Suprapubic skin (tissue), 4 donors: Measurements from ENCODE around the gene PROK2.

Experiments used
- CTCF ChIP-seq, 2 donors: fragments of 200-600 bp in 1 of 2; fragments of 450-650 bp in 1 of 2; sonication (generic) in 1 of 2; IDR thresholded peaks; one replicate each; pipeline ENCODE4 v1.5.1; 2016 to 2019; ENCODE audit warnings: antibody characterized with exemption in 2 of 2, mild to moderate bottlenecking in 1 of 2, moderate library complexity in 1 of 2
- EP300 ChIP-seq: sonication (generic); formaldehyde crosslinking; IDR thresholded peaks from one replicate; pipeline ENCODE4 v1.6.1; 2017; ENCODE audit warnings: antibody characterized with exemption
- POLR2A ChIP-seq, 2 donors: fragments of 450-650 bp; IDR thresholded peaks; one replicate each; pipeline ENCODE4 v1.6.1; 2017; ENCODE audit warnings: antibody characterized with exemption in 2 of 2, mild to moderate bottlenecking in 2 of 2, moderate library complexity in 2 of 2
- POLR2AphosphoS5 ChIP-seq, 3 donors: sonication (generic); formaldehyde crosslinking; IDR thresholded peaks; one replicate each; pipeline ENCODE4 v1.6.1; 2017; ENCODE audit warnings: antibody characterized with exemption in 3 of 3

GRCh38 chr3:71780430-71780829 is 4.5 kb downstream of the PROK2 start:
- TF ChIP-seq POLR2A (IDR thresholded peaks at IDR 0.05) (no peak), CTCF (IDR thresholded peaks at IDR 0.05) (no peak), EP300 (no peak), POLR2AphosphoS5 (IDR thresholded peaks at IDR 0.05) (no peak)
